HL-60 (cell line): Measurements from ENCODE around the gene BARX1.
"Not testable (repeated sequence)": the region's sequence is repeated elsewhere in the genome, so short reads cannot be mapped to it uniquely, and the experiment has no call there.

Experiments
- DNase-seq, 2 experiments: peaks; one replicate each; pipeline ENCODE4 v3.0.0-alpha.2; 2010 to 2020; ENCODE audit warnings: low read depth in 1 of 2, low spot score in 1 of 2
- H3K27ac ChIP-seq: fragments of 250-450 bp; sonication (Bioruptor Pico); replicated peaks from 2 replicates; pipeline ENCODE4 v1.5.1; 2020; ENCODE audit warnings: mild to moderate bottlenecking, moderate library complexity
- H3K27me3 ChIP-seq: fragments of 250-450 bp; sonication (Bioruptor Pico); 2 replicates; pipeline ENCODE4 v1.5.1; 2021; ENCODE audit warnings: mild to moderate bottlenecking, moderate library complexity; ENCODE audit not compliant: insufficient read depth, poor library complexity, severe bottlenecking
- H3K4me3 ChIP-seq: replicated peaks from 2 replicates; pipeline ENCODE4 v1.5.1; 2011; ENCODE audit warnings: mild to moderate bottlenecking, control low read depth, low read length; ENCODE audit not compliant: insufficient read depth
- CTCF ChIP-seq: IDR thresholded peaks from one replicate; pipeline ENCODE4 v1.5.1; 2011; ENCODE audit warnings: low read length, control low read depth, inconsistent platforms; ENCODE audit not compliant: insufficient read depth
- GABPA ChIP-seq: IDR thresholded peaks from 2 replicates; pipeline ENCODE4 v1.6.1; 2012; ENCODE audit warnings: low read depth
- POLR2AphosphoS5 ChIP-seq: IDR thresholded peaks from 2 replicates; pipeline ENCODE4 v1.6.1; 2012; ENCODE audit warnings: low read depth
- REST ChIP-seq: IDR thresholded peaks from 2 replicates; pipeline ENCODE4 v1.6.1; 2012; ENCODE audit warnings: low read depth; ENCODE audit not compliant: insufficient replicate concordance
- SPI1 ChIP-seq: IDR thresholded peaks from 2 replicates; pipeline ENCODE4 v1.6.1; 2012; ENCODE audit warnings: low read depth, mild to moderate bottlenecking, borderline replicate concordance

Gene BARX1

GRCh38 chr9:93963969-93964368, 8.8 kb upstream of the BARX1 start:
- no peak for TF ChIP-seq GABPA
- TF ChIP-seq REST = no peak
- no peak for TF ChIP-seq SPI1
- TF ChIP-seq CTCF = no peak
- TF ChIP-seq POLR2AphosphoS5 = no peak
- peaks cover 22% of the 10 kb centered on the region for H3K27me3 ChIP-seq
- no peak for DNase-seq
- no peak overlapping the region for H3K4me3 ChIP-seq
- H3K27ac ChIP-seq = no peak overlapping the region

- peaks cover 22% of the 10 kb centered on the region for H3K27me3 ChIP-seq
- H3K4me3 ChIP-seq, DNase-seq, H3K27ac ChIP-seq: not testable (repeated sequence)
These were observed 8.3 kb upstream of the BARX1 start for GRCh38 chr9:93963489-93963888.

GRCh38 chr9:93962561-93963440, 7.6 kb upstream of the BARX1 start:
- Histone ChIP-seq H3K4me3 (no peak overlapping the region), H3K27ac (no peak overlapping the region), H3K27me3 (peaks cover 22% of the 10 kb centered on the region)
- TF ChIP-seq GABPA (no peak), CTCF (peak; percentile 41), SPI1 (no peak), POLR2AphosphoS5 (no peak), REST (no peak)
- peak; percentile 56 to 79 for DNase-seq

- no peak for DNase-seq
- Histone ChIP-seq H3K27ac (no peak overlapping the region), H3K4me3 (no peak overlapping the region), H3K27me3 (peaks cover 28% of the 10 kb centered on the region)
- TF ChIP-seq GABPA (no peak), SPI1 (no peak), REST (no peak), POLR2AphosphoS5 (no peak), CTCF (no peak)
These were observed 6.9 kb upstream of the BARX1 start for GRCh38 chr9:93962017-93962416.
